ENCODE data around the gene PCP4.

- TF ChIP-seq CTCF (IDR thresholded peaks at IDR 0.05; ENCODE audit: low read depth, low read length, missing input control): no peak
- TF ChIP-seq ATF3 (IDR thresholded peaks at IDR 0.05): no peak
Measured at GRCh38 chr21:39822042-39822441, 45.2 kb upstream of the PCP4 start.
